ENCODE measurements around the gene PRIMA1. TPM values are rescaled to one million over a fixed set of nuclear protein-coding genes. Genes with fewer than 3 reads are reported as not detected.

PRIMA1 gene
- total RNA-seq, 1 experiment from 2014 or later: 1.0 TPM

GRCh38 chr14:93734086-93734822, 54.0 kb downstream of the PRIMA1 start:
- no peak overlapping the region for H3K4me3 ChIP-seq (ENCODE audit: low read depth, low read length)

GRCh38 chr14:93733631-93734030, 54.7 kb downstream of the PRIMA1 start:
- no peak overlapping the region for H3K27ac Mint-ChIP-seq (ENCODE audit: unreplicated experiment)
- no peaks in the 10 kb centered on the region for H3K9me3 ChIP-seq
- no peaks in the 10 kb centered on the region for H3K4me1 Mint-ChIP-seq (ENCODE audit: low read depth, unreplicated experiment)
- H3K4me3 ChIP-seq (ENCODE audit: low read depth, low read length): no peak overlapping the region
- no TSS peak for BruUV-seq (replicated peaks)
- POLR2A ChIA-PET: no interaction called here
- H3K9me3 Mint-ChIP-seq (ENCODE audit: unreplicated experiment): no peaks in the 10 kb centered on the region
- H3K27me3 Mint-ChIP-seq (ENCODE audit: insufficient read depth, unreplicated experiment): peaks cover 6% of the 10 kb centered on the region
- no peak overlapping the region for H3K4me3 Mint-ChIP-seq (ENCODE audit: unreplicated experiment)
- intact Hi-C loops (cut with micrococcal nuclease; ENCODE audit: unreplicated experiment): no loop called here
- CTCF ChIA-PET: no interaction called here
- H3K4me1 ChIP-seq: no peaks in the 10 kb centered on the region
- no peak for DNase-seq
- H3K27me3 ChIP-seq (replicated peaks; ENCODE audit: control insufficient read depth, insufficient read depth, low read length): no peaks in the 10 kb centered on the region
- no peak for TF ChIP-seq CTCF (IDR thresholded peaks at IDR 0.05; ENCODE audit: insufficient read depth in 1 of 2, low read depth in 1 of 2, low read length in 1 of 2, severe bottlenecking in 1 of 2, unreplicated experiment in 1 of 2)
- H3K36me3 ChIP-seq (ENCODE audit: control insufficient read depth, insufficient read depth, low read length): no peaks in the 10 kb centered on the region
- H3K36me3 Mint-ChIP-seq (ENCODE audit: insufficient read depth, unreplicated experiment): no peaks in the 10 kb centered on the region

More at GRCh38 chr14:93734086-93734822, 54.0 kb downstream of the PRIMA1 start:
- Histone ChIP-seq H3K27me3 (replicated peaks; ENCODE audit: control insufficient read depth, insufficient read depth, low read length) (no peaks in the 10 kb centered on the region), H3K36me3 (ENCODE audit: control insufficient read depth, insufficient read depth, low read length) (no peaks in the 10 kb centered on the region), H3K9me3 (no peaks in the 10 kb centered on the region), H3K4me1 (no peaks in the 10 kb centered on the region)
- H3K4me1 Mint-ChIP-seq (ENCODE audit: low read depth, unreplicated experiment): no peaks in the 10 kb centered on the region
- CTCF ChIA-PET: no interaction called here
- no peak for TF ChIP-seq CTCF (IDR thresholded peaks at IDR 0.05; ENCODE audit: insufficient read depth in 1 of 2, low read depth in 1 of 2, low read length in 1 of 2, severe bottlenecking in 1 of 2, unreplicated experiment in 1 of 2)
- H3K9me3 Mint-ChIP-seq (ENCODE audit: unreplicated experiment): no peaks in the 10 kb centered on the region
- POLR2A ChIA-PET: no interaction called here
- intact Hi-C loops (cut with micrococcal nuclease; ENCODE audit: unreplicated experiment): no loop called here
- BruUV-seq (replicated peaks): no TSS peak
- no peak for DNase-seq
- no peaks in the 10 kb centered on the region for H3K36me3 Mint-ChIP-seq (ENCODE audit: insufficient read depth, unreplicated experiment)
- no peak overlapping the region for H3K27ac Mint-ChIP-seq (ENCODE audit: unreplicated experiment)
- H3K4me3 Mint-ChIP-seq (ENCODE audit: unreplicated experiment): no peak overlapping the region
- peaks cover 6% of the 10 kb centered on the region for H3K27me3 Mint-ChIP-seq (ENCODE audit: insufficient read depth, unreplicated experiment)

GRCh38 chr14:93733231-93733630, 55.1 kb downstream of the PRIMA1 start:
- Mint-ChIP-seq H3K27me3 (ENCODE audit: insufficient read depth, unreplicated experiment) (peaks cover 6% of the 10 kb centered on the region), H3K27ac (ENCODE audit: unreplicated experiment) (no peak overlapping the region)
- no TSS peak for BruUV-seq (replicated peaks)

More at GRCh38 chr14:93733231-93733630, 55.1 kb downstream of the PRIMA1 start:
- Mint-ChIP-seq H3K4me3 (ENCODE audit: unreplicated experiment) (no peak overlapping the region), H3K4me1 (ENCODE audit: low read depth, unreplicated experiment) (no peaks in the 10 kb centered on the region), H3K36me3 (ENCODE audit: insufficient read depth, unreplicated experiment) (no peaks in the 10 kb centered on the region), H3K9me3 (ENCODE audit: unreplicated experiment) (no peaks in the 10 kb centered on the region)
- no peaks in the 10 kb centered on the region for H3K4me1 ChIP-seq
- no peak overlapping the region for H3K4me3 ChIP-seq (ENCODE audit: low read depth, low read length)
- TF ChIP-seq CTCF (IDR thresholded peaks at IDR 0.05; ENCODE audit: insufficient read depth in 1 of 2, low read depth in 1 of 2, low read length in 1 of 2, severe bottlenecking in 1 of 2, unreplicated experiment in 1 of 2): no peak
- H3K27me3 ChIP-seq (replicated peaks; ENCODE audit: control insufficient read depth, insufficient read depth, low read length): no peaks in the 10 kb centered on the region
- intact Hi-C loops (cut with micrococcal nuclease; ENCODE audit: unreplicated experiment): no loop called here
- no peaks in the 10 kb centered on the region for H3K9me3 ChIP-seq
- ChIA-PET CTCF (no interaction called here), POLR2A (no interaction called here)
- no peaks in the 10 kb centered on the region for H3K36me3 ChIP-seq (ENCODE audit: control insufficient read depth, insufficient read depth, low read length)
- DNase-seq: no peak
